ENCODE data around the gene NRIP1.

Gene NRIP1

GRCh38 chr21:15000081-15000480, 64.7 kb downstream of the NRIP1 start:
- DNase-seq (ENCODE audit: low spot score), result no peak
- TF ChIP-seq CTCF (IDR thresholded peaks at IDR 0.05; ENCODE audit: extremely low read depth, missing control alignments), result no peak

GRCh38 chr21:14998784-14999183, 66.0 kb downstream of the NRIP1 start:
- no peak for DNase-seq (ENCODE audit: low spot score)
- no peak for TF ChIP-seq CTCF (IDR thresholded peaks at IDR 0.05; ENCODE audit: extremely low read depth, missing control alignments)

- TF ChIP-seq CTCF (IDR thresholded peaks at IDR 0.05; ENCODE audit: extremely low read depth, missing control alignments), result no peak
- no peak for DNase-seq (ENCODE audit: low spot score)
These were observed 66.5 kb downstream of the NRIP1 start for GRCh38 chr21:14998336-14998735.

GRCh38 chr21:14995695-14996490, 68.9 kb downstream of the NRIP1 start:
- no peak for DNase-seq (ENCODE audit: low spot score)
- no peak for TF ChIP-seq CTCF (IDR thresholded peaks at IDR 0.05; ENCODE audit: extremely low read depth, missing control alignments)

GRCh38 chr21:14995226-14995625, 69.6 kb downstream of the NRIP1 start:
- no peak for TF ChIP-seq CTCF (IDR thresholded peaks at IDR 0.05; ENCODE audit: extremely low read depth, missing control alignments)
- DNase-seq (ENCODE audit: low spot score), result no peak

- no peak for TF ChIP-seq CTCF (IDR thresholded peaks at IDR 0.05; ENCODE audit: extremely low read depth, missing control alignments)
- DNase-seq (ENCODE audit: low spot score), result no peak
These were observed 71.7 kb downstream of the NRIP1 start for GRCh38 chr21:14993115-14993514.

GRCh38 chr21:14991957-14992356, 72.8 kb downstream of the NRIP1 start:
- TF ChIP-seq CTCF (IDR thresholded peaks at IDR 0.05; ENCODE audit: extremely low read depth, missing control alignments), result no peak
- no peak for DNase-seq (ENCODE audit: low spot score)

All from GM20000 (cell line).